CD4-positive, alpha-beta T cell treated with Interleukin-2 at 100 ng/mL for 4 hours (primary cell): ENCODE results near the gene ARHGEF39.
"Not testable (repeated sequence)": the region's sequence is repeated elsewhere in the genome, so short reads cannot be mapped to it uniquely, and the experiment has no call there.

Experiments used
- DNase-seq: peaks from one replicate; pipeline ENCODE4 v3.0.0-alpha.2; 2020; ENCODE audit warnings: low spot score

ARHGEF39 gene

GRCh38 chr9:35650341-35651158 is 14.4 kb downstream of the ARHGEF39 start, which contains the start of gene SIT1:
TSS of gene SIT1 (minus strand) at chr9:35650931. CDS start at chr9:35650853, 78 bp downstream.
- DNase-seq = peak; percentile 45

- DNase-seq = peak; percentile 55
Measured at GRCh38 chr9:35649431-35650340, 15.3 kb downstream of the ARHGEF39 start.

- DNase-seq = peak; percentile 91
Measured at GRCh38 chr9:35646533-35647265, 18.3 kb downstream of the ARHGEF39 start.

- no peak for DNase-seq
Measured at GRCh38 chr9:35646153-35646532, 18.9 kb downstream of the ARHGEF39 start.

- not testable (repeated sequence) for DNase-seq
Measured at GRCh38 chr9:35645736-35646135, 19.3 kb downstream of the ARHGEF39 start.

GRCh38 chr9:35643046-35643445 is 21.9 kb downstream of the ARHGEF39 start:
- DNase-seq = no peak

GRCh38 chr9:35641478-35641877 is 23.5 kb downstream of the ARHGEF39 start:
- not testable (repeated sequence) for DNase-seq

GRCh38 chr9:35640431-35640830 is 24.6 kb downstream of the ARHGEF39 start:
- DNase-seq = not testable (repeated sequence)

GRCh38 chr9:35639631-35640030 is 25.4 kb downstream of the ARHGEF39 start:
- DNase-seq = no peak

- DNase-seq = not testable (repeated sequence)
Measured at GRCh38 chr9:35639225-35639624, 25.8 kb downstream of the ARHGEF39 start.

- peak; percentile 45 for DNase-seq
Measured at GRCh38 chr9:35638751-35639150, 26.2 kb downstream of the ARHGEF39 start.

- DNase-seq = not testable (repeated sequence)
Measured at GRCh38 chr9:35637427-35637955, 27.5 kb downstream of the ARHGEF39 start.

- DNase-seq = not testable (repeated sequence)
Measured at GRCh38 chr9:35636877-35637246, 28.1 kb downstream of the ARHGEF39 start.

- DNase-seq = no peak
Measured at GRCh38 chr9:35636135-35636876, 28.7 kb downstream of the ARHGEF39 start.

GRCh38 chr9:35635730-35636129 is 29.3 kb downstream of the ARHGEF39 start:
- DNase-seq = no peak

GRCh38 chr9:35629597-35629996 is 35.4 kb downstream of the ARHGEF39 start:
- DNase-seq = no peak

- DNase-seq = no peak
Measured at GRCh38 chr9:35628389-35628991, 36.5 kb downstream of the ARHGEF39 start.

- DNase-seq = no peak
Measured at GRCh38 chr9:35627575-35627974, 37.4 kb downstream of the ARHGEF39 start.

GRCh38 chr9:35619800-35620158 is 45.2 kb downstream of the ARHGEF39 start:
- DNase-seq = no peak

GRCh38 chr9:35618854-35619799 is 45.9 kb downstream of the ARHGEF39 start:
- peak; percentile 35 for DNase-seq
